Embryonic facial prominence (tissue), 1 donor: ENCODE data around the gene RPS3.
"Not testable (repeated sequence)": the region's sequence is repeated elsewhere in the genome, so short reads cannot be mapped to it uniquely, and the experiment has no call there.

Source experiments
- DNase-seq: peaks from one replicate; pipeline ENCODE4 v3.0.0-alpha.2; 2016; ENCODE audit errors: extremely low spot score

Gene RPS3

GRCh38 chr11:75380245-75380644 lies 19.1 kb upstream of the RPS3 start:
- DNase-seq: no peak

GRCh38 chr11:75380716-75381420 lies 18.4 kb upstream of the RPS3 start:
- DNase-seq: no peak

- no peak for DNase-seq
Measured at GRCh38 chr11:75383246-75383645, 16.1 kb upstream of the RPS3 start.

- peak; percentile 50 for DNase-seq
Measured at GRCh38 chr11:75384438-75385080, 14.8 kb upstream of the RPS3 start.

GRCh38 chr11:75386942-75387630 lies 12.2 kb upstream of the RPS3 start:
- no peak for DNase-seq

- no peak for DNase-seq
Measured at GRCh38 chr11:75387736-75388294, 11.5 kb upstream of the RPS3 start.

GRCh38 chr11:75388386-75389275 lies 10.7 kb upstream of the RPS3 start:
- DNase-seq: peak; percentile 71

- no peak for DNase-seq
Measured at GRCh38 chr11:75389276-75389605, 10.1 kb upstream of the RPS3 start.

GRCh38 chr11:75389925-75390324 lies 9.4 kb upstream of the RPS3 start:
- no peak for DNase-seq

GRCh38 chr11:75394085-75394840 lies 5.1 kb upstream of the RPS3 start:
- DNase-seq: no peak

GRCh38 chr11:75398906-75399305 lies 412 bp upstream of the RPS3 start:
- DNase-seq: no peak

- no peak for DNase-seq
Measured at GRCh38 chr11:75400146-75400865, 988 bp downstream of the RPS3 start.

- no peak for DNase-seq
Measured at GRCh38 chr11:75402002-75402773, 2.9 kb downstream of the RPS3 start.

- no peak for DNase-seq
Measured at GRCh38 chr11:75403037-75403436, 3.7 kb downstream of the RPS3 start.

GRCh38 chr11:75403983-75404658 lies 4.8 kb downstream of the RPS3 start:
- DNase-seq: no peak

GRCh38 chr11:75406338-75406777 lies 7.0 kb downstream of the RPS3 start:
- no peak for DNase-seq

GRCh38 chr11:75408957-75409219 lies 9.6 kb downstream of the RPS3 start:
- no peak for DNase-seq

- not testable (repeated sequence) for DNase-seq
Measured at GRCh38 chr11:75409971-75410370, 10.7 kb downstream of the RPS3 start.

- DNase-seq: not testable (repeated sequence)
Measured at GRCh38 chr11:75413146-75413545, 13.8 kb downstream of the RPS3 start.
